GM18868 (cell line): ENCODE data around the gene CAP1.
"Not testable (repeated sequence)": the region's sequence is repeated elsewhere in the genome, so short reads cannot be mapped to it uniquely, and the experiment has no call there.

Experiments used
- ATAC-seq: cut with Tn5 transposase; IDR thresholded peaks from one replicate; pipeline ENCODE4 v1.9.1; 2021; ENCODE audit warnings: mild to moderate bottlenecking, moderate library complexity; ENCODE audit not compliant: unreplicated experiment

Gene CAP1, protein sequence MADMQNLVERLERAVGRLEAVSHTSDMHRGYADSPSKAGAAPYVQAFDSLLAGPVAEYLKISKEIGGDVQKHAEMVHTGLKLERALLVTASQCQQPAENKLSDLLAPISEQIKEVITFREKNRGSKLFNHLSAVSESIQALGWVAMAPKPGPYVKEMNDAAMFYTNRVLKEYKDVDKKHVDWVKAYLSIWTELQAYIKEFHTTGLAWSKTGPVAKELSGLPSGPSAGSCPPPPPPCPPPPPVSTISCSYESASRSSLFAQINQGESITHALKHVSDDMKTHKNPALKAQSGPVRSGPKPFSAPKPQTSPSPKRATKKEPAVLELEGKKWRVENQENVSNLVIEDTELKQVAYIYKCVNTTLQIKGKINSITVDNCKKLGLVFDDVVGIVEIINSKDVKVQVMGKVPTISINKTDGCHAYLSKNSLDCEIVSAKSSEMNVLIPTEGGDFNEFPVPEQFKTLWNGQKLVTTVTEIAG

DNA sequence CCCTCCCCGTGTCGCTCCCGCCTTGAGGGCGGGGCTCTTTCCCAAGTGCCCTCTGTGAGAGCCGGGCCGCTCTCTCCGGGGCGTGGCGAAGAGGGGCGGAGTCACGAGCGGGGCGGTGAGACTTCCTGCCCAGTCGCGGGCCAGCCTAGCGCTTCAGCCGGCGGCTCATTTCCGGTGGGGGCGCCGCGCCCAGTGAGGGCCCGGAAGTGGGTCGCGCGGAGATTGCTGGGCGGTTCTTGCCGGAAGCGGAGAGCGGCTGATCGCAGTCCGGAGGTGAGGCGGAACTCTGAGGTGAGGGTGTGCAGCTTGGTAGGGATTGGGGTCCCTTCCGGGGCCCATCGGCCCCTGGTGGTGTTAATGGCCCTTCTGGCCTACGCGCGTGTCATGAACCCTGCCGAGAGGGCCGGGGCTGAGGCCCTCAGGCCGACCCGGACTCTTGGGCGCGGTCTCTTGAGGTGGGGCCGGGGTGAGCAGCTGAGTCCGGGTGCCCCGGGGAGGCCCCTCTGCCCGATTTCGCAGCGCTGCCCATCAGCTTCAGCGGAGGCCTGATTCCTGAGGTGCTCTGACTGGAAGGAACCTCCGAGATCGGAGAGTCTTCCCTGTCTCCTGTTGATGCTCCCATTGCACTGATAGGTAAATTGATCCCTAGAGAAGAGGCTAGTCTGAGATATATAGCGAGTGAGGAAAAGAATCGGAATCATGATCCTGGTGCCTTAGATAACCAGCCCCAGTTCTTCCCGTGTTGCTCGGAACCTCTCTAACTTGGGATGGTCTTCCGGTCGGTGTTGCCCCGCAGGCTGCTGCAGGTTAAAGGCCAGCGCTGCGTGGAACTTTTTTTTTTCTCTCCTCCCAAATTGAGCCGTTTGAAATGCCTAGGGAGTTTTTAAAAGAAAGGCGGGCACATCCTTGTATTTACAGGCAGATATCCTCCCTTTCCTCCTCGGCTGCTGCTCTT, at the start of gene CAP1:
Gene CAP1, plus strand, starts transcription at position 219 of the 955 bp plus-strand sequence. CDS start 18,618 bp downstream, outside the sequence.
- peak; percentile 80 for ATAC-seq

DNA sequence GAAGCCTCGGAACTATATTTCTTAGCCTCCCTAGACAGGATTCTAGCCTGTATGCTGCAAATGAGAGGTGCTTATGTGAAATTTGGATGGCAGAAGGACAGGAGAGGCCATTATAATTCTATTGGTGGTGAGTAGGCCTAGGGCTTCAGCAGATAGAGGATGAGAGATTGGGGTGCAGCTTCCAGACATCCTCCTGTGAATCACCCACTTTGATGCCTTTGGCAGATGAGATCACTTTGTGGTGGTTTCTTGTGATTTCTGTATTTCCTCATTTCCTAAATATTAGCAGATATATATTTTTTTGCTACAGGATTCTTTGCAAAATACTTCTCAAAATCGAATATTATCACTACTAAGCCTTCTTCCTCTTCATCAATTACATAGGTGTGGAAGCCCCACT, 48.3 kb upstream of the CAP1 start:
- ATAC-seq, result no peak

DNA sequence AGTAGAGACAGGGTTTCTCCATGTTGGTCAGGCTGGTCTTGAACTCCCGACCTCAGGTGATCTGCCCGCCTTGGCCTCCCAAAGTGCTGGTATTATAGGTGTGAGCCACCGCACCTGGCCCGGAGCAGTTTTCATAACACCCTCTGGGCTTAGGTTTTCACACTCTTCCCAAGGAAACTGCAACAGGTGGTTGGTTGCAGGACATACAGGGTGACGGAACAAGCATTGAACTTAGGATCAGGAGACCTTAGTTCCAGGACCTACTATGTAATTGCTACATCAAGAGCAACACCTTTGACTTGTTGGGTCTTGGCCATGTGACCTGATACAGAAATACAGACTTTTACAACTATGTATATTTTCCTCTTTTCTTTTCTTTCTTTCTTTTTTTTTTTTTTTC, 47.6 kb upstream of the CAP1 start:
- no peak for ATAC-seq

DNA sequence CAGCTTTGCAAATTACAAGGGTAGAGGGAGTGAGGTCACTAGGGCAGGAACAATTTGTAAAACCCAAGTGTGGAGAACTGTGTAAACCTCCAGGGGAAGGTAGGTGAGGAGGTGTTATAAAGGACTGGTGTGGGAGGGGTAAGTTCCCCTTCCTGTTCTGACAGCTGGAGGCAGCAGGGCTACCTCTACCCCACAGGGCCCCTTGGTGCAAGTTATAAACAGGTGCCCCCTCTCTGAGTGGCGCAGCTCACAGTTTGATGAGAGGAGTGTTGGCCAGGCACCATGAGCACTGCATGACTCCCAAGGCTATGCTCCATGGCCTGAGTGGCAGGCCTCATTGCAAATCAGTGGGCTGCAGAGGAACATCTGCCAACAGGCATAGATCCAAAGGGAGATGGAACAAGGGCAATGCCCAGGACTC, 44.5 kb upstream of the CAP1 start:
- peak; percentile 65 for ATAC-seq

DNA sequence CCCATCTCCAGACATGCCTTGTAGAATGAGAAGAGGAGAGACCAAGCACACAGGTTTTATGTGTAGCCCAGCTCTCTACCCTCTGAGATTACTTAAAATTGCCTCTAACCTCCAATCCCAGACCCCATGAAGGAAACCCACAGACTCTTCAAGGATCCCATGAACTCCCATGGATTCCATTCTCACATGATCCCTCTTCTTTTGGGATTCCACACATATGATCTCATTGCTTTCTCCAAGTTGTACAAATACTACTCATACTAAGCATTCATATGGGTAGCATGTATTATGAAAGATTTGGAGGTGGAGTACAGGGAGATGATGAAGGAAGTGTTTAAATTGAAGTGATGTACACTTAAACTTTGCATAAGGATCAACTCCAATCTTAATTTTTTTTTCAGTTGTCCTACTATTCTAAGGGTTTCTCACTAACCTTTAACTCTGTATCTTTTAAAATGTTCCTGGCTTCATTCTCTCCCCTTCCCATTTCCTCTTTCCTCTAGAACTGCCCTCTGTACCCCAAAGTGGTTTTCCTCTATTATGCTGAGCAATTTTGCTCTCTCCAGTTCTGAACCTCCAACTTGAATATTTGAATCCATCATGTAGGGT, 44.0 kb upstream of the CAP1 start:
- ATAC-seq, result no peak

DNA sequence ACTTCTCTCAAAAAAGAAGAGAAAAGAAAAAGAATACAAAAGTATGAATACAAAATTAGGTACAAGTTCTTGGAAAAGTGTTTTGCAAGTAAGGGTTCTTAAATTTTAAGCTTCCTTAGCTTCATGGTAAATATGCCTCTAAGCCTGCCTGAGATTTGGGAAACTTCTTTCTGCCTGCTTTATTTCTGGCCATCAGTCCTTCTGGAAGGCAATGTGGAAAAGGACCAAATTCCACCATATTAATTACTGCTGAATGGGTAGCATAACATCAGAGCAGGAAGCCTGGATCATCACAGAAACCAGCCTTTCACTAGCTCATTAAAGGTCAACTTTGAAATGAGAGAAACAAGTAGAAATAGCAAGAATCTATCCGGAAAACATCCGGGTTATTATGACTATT, 39.1 kb upstream of the CAP1 start:
- ATAC-seq, result no peak

DNA sequence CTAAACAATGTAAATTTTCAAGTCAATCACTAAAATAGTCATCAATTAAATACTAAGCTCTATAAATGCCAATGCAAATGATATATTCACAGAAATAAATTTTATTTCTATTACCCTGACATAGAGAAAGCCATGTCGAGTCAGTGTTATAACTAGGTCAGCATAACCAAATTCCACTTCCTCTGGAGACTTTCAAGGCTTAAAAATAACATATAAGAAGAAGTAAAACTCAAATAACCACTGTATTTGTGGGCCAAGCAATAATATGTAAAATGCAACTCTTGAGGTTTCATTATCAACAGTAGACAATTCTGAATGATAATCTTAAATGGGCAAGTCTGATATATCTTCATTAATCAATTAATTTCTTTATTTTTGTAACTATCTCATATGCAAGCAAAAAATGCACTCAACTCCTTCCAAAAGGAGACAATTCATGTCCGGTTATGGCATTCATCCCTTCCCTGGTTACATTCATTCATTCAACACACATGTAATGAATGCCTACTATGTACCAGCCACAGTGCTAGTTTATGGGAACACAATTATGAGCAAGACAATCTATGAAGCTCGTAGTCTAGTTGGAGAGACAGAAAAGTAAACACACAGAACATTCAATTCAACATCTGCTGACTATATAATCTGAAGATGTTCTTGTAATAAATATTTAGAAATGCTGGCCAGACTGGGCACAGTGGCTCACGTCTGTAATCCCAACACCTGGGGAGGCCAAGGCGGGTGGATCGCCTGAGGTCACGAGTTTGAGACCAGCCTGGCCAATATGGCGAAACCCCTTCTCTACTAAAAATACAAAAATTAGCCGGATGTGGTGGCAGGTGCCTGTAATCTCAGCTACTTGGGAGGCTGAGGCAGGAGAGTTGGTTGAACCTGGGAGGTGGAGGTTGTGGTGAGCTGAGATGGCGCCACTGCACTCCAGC, 37.1 kb upstream of the CAP1 start:
- ATAC-seq, result peak; percentile 42

DNA sequence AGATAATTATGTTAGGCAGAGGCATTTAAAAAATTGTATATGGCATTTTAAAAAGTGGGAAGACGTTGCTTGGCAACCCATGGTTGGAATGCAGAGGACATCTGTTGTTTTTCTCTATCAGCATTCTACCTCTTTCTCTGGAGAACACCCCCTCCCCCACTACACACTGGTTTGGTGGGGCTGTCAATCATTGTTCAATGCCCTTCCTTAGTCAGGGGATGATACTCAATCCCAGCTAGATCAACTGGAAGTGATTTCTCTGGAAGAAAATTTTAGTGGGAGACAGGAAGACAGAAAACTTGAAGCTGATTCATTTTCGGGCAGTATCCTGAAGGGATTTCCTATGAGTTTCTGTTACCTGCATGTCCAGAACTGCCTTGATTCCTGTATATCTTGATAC, 35.7 kb upstream of the CAP1 start:
- no peak for ATAC-seq

DNA sequence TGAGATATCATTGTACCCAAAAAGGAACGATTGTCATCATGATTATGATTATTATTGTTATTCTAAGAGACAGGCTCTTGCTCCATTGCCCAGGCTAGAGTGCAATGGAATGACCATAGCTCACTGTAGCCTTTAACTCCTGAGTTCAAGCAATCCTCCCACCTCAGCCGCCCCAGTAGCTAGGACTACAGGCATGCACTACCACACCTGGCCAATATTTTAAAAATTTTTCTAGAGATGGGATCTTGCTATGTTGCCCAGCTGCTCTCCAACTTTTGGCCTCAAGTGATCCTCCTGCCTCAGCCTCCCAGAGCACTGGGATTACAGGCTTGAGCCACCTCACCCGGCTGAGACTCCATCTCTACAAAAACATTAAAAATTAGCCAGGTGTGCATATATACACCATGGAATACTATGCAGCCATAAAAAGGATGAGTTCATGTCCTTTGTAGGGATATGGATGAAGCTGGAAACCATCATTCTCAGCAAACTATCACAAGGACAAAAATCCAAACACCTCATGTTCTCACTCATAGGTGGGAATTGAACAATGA, 33.0 kb upstream of the CAP1 start:
- not testable (repeated sequence) for ATAC-seq

DNA sequence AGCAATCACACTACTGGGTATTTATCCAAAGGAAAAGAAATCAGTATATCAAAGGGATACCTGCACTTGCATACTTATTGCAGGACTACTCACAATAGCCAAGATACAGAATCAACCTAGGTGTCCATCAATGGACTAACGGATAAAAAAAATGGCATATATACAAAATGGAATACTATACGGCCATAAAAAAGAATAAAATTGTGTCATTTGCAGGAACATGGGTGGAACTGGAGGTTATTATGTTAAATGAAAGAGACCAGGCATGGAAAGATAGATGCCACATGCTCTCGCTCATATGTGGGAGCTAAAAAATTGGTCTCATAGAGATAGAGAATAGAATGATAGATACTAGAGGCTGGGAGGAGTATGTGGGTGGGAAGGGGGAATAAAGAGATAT, 29.3 kb upstream of the CAP1 start:
- no peak for ATAC-seq

DNA sequence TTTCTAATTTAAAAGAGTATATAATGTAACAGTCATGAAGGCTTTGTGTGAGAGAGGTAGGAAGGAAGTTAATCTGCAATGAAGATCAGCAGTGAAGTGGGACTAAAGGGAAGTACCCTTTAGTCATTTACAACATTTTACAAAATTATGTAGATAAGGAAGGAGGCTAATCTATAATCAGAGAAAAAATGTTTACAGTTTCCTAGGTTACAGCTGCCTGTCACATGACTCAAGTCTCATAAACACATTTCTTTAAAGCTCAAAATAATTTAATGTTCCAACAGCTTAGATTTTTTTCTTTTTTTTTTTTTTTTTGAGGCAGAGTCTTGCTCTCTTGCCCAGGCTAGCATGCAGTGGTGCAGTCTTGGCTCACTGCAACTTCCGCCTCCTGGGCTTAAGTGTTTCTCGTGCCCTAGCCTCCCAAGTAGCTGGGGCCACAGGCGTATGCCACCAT, 26.2 kb upstream of the CAP1 start:
- ATAC-seq, result no peak

DNA sequence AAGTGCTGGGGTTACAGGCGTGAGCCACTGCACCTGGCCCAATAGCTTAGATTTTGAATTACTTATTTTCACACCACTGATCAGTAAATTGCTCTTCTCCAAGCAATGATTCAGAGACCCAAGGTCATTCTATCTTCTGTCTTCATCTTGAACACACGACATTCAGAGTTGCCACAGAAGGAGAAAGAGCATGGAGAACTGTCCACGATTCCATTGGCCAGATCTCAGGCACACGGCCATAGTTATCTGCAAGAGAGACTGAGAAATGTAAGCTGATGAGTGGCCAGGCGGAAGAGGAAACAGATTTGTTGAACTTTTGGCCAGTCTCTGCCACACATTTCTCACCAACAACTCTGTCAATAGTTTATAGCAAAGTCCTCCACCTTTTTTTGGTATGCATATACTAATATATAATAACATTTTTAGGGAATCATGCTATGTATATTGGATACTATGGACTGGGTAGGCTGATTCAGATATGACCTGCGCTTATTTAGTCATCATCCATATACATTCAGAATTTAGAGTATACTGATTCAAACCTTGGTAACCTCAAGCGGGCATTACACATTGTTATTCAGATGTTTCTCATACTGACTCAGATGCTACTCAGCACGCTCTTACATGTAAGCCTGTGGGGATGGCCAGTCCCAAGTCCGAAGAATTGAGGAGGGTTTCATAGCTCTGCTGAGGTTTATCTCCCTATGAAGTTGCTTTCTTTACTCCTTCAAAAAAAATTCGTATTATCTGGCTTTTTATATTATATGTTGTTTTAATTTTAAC, 25.5 kb upstream of the CAP1 start:
- ATAC-seq, result no peak

DNA sequence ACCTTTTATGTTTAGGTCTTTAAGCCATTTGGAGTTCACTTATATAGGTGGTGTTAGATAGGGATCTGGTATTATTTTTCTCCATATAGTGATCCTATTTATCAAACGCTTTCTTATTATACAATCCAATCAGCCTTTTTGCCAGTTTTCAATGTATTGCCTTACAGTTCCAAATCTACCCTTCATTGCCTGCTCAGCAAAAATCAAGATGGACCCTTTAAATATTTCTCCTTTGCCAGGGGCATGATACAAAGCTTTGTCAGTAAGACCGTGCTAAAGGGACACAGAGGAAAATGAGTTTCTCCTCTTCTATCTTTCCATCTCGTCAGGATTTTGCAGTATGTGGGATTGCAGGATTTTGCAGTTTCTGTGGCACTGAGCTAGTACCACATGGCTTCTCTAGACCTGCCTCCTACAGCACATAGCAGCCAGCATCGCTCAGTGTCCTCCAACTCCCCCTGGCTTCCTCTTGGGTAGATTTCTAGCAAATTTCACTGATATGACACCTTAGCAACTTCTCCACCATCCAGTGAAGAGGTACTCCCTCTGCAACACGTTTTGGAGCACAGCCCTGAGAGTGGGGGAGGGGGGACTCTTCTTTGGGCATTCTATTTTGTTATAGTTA, 22.5 kb upstream of the CAP1 start:
- no peak for ATAC-seq

DNA sequence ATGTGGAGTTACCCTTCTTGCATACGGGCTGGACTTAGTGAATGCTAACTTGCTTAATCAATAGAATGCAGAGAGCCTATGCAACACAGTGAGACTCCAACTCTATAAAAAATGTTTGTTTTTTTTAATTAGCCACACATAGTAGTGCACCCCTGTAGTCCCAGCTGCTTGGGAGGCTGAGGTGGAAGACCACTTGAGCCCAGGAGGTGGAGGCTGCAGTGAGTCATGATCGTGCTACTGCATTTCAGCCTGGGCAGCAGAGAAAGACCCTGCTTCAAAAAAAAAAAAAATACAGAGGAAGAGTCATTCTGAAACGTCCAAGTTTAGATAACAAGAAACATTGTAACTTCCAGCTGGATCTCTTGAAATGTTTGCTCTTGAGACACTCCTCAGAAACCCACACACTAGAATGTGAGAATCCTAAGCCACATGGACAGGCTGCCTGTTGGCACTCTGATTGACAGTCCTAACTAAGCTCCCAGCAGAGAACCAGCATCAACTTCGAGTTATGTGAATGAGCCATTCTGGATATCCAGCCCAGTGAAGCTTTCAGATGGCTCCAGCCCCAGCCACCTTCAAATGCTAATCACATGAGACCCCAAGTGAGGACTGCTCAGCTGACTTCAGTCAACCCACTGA, 20.0 kb upstream of the CAP1 start:
- ATAC-seq, result no peak

DNA sequence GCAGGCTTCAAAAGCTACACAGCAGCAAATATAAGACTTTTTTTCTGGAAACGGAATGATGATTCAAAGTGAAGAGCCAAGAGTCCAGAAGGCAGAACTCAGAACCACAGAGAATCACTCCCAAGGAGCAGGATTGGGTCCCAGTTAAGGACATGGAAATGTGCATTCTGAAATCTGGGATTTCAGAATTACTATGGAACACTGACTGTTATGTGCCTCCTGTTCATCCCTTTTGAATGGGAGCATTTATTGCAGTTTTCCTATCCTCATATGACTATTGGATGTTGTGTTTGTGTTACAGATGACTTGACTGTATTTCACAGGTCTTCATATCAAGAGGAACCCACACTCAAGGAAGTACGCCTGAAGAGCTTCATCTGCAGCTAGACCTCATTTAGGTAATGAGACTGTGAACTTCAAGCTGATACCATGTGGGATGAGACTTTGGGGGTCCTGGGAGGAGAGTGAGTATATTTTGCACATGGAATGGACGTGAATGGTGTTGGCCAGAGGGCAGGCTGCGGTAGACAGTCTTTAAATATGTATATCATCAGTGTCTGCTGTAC, 17.1 kb upstream of the CAP1 start:
- ATAC-seq, result no peak

DNA sequence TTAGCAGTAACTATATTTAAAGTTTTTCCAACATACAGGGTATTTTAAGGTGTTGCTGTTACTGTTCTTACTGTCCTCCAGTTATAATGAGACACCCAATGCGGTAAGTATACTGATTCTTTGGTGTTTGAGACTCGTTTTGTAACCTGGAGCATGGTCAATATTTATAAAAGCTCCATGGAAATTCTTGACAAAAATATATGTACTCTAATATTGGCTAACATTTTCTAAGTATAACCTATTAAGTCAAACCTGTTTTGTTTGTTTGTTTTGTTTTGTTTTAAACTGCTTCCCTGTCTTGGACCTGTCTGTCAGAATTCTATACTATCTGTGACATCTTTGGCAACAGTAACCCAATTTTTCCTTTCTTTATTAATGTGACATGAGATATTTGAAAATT, 15.9 kb upstream of the CAP1 start:
- ATAC-seq, result no peak

DNA sequence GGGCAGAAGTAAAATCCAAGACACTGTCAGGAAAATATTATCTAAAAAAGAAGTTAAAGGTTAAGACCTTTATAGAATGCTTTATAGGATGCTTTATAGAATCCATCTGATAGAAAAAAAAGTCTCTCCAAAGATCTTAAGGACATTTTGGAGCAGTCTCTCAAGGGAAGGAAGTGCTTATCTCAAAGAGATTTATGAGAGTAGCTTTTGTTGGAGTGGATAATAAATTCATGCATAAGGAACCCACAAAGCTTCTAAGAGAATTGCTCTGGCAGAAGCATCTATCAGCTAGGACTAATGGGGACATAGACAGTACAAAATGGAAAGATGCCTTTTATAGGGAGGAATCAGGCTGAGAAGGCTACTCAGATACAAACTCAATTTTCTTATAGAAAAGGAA, 12.9 kb upstream of the CAP1 start:
- ATAC-seq, result no peak

DNA sequence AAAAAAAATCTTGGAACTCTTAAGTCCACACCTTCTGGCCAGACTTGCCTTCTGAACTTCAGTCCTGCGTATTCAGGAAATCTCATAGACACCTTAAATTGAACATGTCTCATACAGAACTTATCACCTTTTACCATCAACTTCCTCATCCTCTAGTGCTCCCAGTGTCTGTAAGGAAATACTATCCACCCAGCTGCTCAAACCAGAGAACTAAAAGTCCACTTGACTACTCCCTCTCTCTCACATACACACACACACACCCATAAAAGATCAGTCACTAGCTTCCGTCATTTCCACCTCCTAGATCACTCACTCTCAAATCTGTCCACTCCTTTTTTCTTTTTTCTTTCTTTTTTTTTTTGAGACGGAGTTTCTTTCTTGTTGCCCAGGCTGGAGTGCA, 10.9 kb upstream of the CAP1 start:
- ATAC-seq, result no peak
